A204.1 (cell line): ENCODE results near the gene ZCCHC14.

ENCODE experiments used
- FAIRE-seq: peaks from 2 replicates; lab custom pipeline; 2012; peaks lifted over from hg19 to GRCh38; lab: Jason Lieb, UNC

Gene ZCCHC14

DNA sequence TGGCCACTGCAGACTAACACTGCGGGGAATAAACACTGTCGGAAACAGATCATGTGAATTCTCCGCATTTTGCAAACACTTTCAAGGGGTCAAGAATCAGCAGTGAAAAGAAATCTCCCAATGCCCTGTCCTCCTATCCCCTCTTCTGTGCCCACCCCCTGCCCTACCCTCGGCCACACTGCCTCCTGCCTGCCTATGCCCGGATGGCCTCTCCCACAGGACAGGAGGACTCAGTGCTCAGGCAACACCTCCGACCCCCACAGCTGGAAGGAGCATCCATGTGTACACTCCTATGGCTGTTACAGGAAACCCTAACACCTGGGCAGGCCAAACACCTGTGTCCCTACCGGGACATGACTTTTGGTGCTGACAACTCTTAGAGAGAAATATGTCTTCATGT is 133.7 kb downstream of the ZCCHC14 start:
- FAIRE-seq, result no peak

- FAIRE-seq, result no peak
Measured at GRCh38 chr16:87358696-87359095, 134.1 kb downstream of the ZCCHC14 start.

DNA sequence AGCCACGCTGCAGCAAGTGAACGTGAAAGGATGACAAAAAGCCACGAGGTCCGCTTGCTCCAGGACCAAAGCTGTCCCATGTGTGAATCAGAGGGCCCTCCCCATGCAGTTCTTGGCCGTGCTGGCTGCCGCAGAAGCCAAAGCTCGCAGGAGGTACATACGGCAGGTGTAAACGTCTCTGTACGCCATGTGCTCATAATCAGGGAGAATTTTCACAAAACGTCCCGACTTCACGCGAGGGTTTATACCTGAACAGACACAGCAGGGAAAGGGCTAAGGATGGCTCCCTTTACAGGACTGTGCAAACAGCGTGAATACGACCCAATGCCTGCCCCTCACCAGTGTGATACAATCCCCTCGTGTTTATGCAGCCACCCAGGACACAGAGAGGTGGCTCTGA is 134.6 kb downstream of the ZCCHC14 start:
- no peak for FAIRE-seq

DNA sequence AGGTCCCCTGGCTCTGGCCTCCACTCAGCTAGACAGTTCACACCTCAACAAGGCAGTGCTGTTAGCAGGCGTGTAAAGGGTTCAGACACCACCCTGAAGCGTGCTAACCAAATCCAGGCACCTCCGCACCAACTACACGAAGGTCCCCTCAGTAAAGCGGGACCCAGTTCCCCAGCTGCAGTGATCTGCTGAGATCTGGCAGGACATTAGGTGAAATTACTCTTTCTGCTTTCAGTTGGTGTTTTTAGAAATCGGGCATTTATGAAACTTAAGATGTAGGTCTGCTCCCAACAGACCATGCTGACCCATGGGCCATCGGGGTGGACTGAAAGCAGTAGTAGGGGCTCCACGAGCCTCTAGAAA is 136.4 kb downstream of the ZCCHC14 start:
- FAIRE-seq, result no peak
